ENCODE measurements around the gene RBM38. TPM values are rescaled to one million over a fixed set of nuclear protein-coding genes. Genes with fewer than 3 reads are reported as not detected.
A peak's percentile ranks its signal among the peaks of the same experiment; 100 is the strongest.

The RBM38 gene
- total and polyA plus RNA-seq, 9 of the 15 experiments (the other 6 are each of a cell fraction or from before 2014, with no cell fraction given), result 0.28 to 82.4 (median 33.2) TPM

DNA sequence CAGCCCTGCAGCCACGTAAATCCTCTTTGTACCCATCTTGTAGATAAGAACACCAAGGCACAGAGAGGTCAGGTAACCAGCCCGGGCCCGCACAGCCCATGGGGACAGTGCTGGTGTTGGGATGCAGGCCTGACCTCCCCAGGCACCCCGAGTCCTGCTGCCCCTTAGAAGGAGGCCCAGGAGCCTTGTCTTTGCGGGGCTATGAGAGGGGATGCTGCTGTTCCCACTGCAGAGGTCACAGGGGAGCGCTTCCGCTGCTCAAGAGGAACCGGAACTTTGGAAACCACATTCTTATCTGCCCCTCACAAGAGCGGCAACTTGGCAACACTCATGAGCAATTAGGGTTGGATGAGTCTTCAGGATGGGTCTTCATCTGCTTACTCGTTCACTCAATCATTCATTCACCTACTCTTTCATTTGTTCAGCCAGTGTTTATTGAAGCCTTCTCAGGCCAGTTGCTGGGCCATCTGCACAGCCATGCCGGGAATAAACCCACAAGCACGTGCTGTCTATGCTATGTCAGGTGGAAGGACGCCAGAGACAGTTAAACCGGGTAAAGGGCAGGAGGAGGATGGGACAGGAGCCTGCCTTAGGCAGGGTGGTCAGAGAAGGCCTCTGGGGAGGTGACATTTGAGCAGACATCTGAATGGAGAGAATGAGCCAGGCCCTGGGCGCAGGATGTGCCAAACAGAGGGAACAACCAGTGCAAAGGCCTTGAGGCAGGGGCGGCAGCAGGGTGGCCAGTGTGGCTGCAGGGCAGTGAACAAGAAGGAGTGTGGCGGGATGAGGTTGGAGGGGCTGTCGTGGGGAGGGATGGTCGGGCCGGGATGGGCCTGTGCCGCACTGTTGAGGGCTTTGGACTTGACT is 60.8 kb downstream of the RBM38 start (continued):
- TF ChIP-seq, protein P1, sequence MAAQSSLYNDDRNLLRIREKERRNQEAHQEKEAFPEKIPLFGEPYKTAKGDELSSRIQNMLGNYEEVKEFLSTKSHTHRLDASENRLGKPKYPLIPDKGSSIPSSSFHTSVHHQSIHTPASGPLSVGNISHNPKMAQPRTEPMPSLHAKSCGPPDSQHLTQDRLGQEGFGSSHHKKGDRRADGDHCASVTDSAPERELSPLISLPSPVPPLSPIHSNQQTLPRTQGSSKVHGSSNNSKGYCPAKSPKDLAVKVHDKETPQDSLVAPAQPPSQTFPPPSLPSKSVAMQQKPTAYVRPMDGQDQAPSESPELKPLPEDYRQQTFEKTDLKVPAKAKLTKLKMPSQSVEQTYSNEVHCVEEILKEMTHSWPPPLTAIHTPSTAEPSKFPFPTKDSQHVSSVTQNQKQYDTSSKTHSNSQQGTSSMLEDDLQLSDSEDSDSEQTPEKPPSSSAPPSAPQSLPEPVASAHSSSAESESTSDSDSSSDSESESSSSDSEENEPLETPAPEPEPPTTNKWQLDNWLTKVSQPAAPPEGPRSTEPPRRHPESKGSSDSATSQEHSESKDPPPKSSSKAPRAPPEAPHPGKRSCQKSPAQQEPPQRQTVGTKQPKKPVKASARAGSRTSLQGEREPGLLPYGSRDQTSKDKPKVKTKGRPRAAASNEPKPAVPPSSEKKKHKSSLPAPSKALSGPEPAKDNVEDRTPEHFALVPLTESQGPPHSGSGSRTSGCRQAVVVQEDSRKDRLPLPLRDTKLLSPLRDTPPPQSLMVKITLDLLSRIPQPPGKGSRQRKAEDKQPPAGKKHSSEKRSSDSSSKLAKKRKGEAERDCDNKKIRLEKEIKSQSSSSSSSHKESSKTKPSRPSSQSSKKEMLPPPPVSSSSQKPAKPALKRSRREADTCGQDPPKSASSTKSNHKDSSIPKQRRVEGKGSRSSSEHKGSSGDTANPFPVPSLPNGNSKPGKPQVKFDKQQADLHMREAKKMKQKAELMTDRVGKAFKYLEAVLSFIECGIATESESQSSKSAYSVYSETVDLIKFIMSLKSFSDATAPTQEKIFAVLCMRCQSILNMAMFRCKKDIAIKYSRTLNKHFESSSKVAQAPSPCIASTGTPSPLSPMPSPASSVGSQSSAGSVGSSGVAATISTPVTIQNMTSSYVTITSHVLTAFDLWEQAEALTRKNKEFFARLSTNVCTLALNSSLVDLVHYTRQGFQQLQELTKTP (IDR thresholded peaks at IDR 0.05; ENCODE audit: low read depth in 1 of 2, partially characterized antibody in 2 of 2), result no peak
- TF ChIP-seq GATAD2B (IDR thresholded peaks at IDR 0.05; ENCODE audit: borderline replicate concordance) (no peak), MBD2 (IDR thresholded peaks at IDR 0.05; ENCODE audit: borderline replicate concordance, low read depth) (peak; percentile 58), ZNF121 (CRISPR knock-in tag; conservative IDR thresholded peaks at IDR 0.05) (no peak), ZNF253 (CRISPR knock-in tag; conservative IDR thresholded peaks at IDR 0.05) (no peak), CHD1 (IDR thresholded peaks at IDR 0.05; ENCODE audit: low read length) (no peak), ZNF695 (CRISPR knock-in tag; IDR thresholded peaks at IDR 0.05) (no peak), HDAC2 (IDR thresholded peaks at IDR 0.05) (peak; percentile 98), YY1 (IDR thresholded peaks at IDR 0.05; ENCODE audit: borderline replicate concordance in 1 of 3, control insufficient read depth in 1 of 3, extremely low read depth in 1 of 3, insufficient read depth in 3 of 3, insufficient read length in 1 of 3, insufficient replicate concordance in 2 of 3, low read depth in 1 of 3, low read length in 2 of 3) (no peak), RBM15 (IDR thresholded peaks at IDR 0.05; ENCODE audit: insufficient read depth, low read length) (no peak)
- TF ChIP-seq, protein P2, sequence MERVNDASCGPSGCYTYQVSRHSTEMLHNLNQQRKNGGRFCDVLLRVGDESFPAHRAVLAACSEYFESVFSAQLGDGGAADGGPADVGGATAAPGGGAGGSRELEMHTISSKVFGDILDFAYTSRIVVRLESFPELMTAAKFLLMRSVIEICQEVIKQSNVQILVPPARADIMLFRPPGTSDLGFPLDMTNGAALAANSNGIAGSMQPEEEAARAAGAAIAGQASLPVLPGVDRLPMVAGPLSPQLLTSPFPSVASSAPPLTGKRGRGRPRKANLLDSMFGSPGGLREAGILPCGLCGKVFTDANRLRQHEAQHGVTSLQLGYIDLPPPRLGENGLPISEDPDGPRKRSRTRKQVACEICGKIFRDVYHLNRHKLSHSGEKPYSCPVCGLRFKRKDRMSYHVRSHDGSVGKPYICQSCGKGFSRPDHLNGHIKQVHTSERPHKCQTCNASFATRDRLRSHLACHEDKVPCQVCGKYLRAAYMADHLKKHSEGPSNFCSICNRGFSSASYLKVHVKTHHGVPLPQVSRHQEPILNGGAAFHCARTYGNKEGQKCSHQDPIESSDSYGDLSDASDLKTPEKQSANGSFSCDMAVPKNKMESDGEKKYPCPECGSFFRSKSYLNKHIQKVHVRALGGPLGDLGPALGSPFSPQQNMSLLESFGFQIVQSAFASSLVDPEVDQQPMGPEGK (CRISPR knock-in tag; IDR thresholded peaks at IDR 0.05; ENCODE audit: borderline replicate concordance), result no peak
- TF ChIP-seq, protein P3, sequence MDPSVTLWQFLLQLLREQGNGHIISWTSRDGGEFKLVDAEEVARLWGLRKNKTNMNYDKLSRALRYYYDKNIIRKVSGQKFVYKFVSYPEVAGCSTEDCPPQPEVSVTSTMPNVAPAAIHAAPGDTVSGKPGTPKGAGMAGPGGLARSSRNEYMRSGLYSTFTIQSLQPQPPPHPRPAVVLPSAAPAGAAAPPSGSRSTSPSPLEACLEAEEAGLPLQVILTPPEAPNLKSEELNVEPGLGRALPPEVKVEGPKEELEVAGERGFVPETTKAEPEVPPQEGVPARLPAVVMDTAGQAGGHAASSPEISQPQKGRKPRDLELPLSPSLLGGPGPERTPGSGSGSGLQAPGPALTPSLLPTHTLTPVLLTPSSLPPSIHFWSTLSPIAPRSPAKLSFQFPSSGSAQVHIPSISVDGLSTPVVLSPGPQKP (CRISPR knock-in tag; IDR thresholded peaks at IDR 0.05), result no peak
- TF ChIP-seq, protein P4, sequence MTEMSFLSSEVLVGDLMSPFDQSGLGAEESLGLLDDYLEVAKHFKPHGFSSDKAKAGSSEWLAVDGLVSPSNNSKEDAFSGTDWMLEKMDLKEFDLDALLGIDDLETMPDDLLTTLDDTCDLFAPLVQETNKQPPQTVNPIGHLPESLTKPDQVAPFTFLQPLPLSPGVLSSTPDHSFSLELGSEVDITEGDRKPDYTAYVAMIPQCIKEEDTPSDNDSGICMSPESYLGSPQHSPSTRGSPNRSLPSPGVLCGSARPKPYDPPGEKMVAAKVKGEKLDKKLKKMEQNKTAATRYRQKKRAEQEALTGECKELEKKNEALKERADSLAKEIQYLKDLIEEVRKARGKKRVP (CRISPR knock-in tag; IDR thresholded peaks at IDR 0.05), result 0 out of 2 replicates have a peak, but pooled peaks have one; percentile 3
- TF ChIP-seq, protein P5, sequence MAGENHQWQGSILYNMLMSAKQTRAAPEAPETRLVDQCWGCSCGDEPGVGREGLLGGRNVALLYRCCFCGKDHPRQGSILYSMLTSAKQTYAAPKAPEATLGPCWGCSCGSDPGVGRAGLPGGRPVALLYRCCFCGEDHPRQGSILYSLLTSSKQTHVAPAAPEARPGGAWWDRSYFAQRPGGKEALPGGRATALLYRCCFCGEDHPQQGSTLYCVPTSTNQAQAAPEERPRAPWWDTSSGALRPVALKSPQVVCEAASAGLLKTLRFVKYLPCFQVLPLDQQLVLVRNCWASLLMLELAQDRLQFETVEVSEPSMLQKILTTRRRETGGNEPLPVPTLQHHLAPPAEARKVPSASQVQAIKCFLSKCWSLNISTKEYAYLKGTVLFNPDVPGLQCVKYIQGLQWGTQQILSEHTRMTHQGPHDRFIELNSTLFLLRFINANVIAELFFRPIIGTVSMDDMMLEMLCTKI (IDR thresholded peaks at IDR 0.05; ENCODE audit: partially characterized antibody), result no peak
- TF ChIP-seq, protein P6, sequence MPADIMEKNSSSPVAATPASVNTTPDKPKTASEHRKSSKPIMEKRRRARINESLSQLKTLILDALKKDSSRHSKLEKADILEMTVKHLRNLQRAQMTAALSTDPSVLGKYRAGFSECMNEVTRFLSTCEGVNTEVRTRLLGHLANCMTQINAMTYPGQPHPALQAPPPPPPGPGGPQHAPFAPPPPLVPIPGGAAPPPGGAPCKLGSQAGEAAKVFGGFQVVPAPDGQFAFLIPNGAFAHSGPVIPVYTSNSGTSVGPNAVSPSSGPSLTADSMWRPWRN (IDR thresholded peaks at IDR 0.05; ENCODE audit: low read depth), result peak; percentile 41; the same call in 1 of the 2 replicates
